Fibroblast of lung (primary cell): ENCODE results near the gene SNRNP48. TPM values are rescaled to one million over a fixed set of nuclear protein-coding genes. Genes with fewer than 3 reads are reported as not detected.

Experiments used
- DNase-seq, 2 donors: peaks; one replicate each; pipeline versions ENCODE4 v3.0.0 to v3.0.0-alpha.2; 2010; ENCODE audit warnings: low read depth in 2 of 2
- H2AFZ ChIP-seq: 2 replicates; pipeline ENCODE4 v1.5.1; 2012; ENCODE audit warnings: low read length, control low read depth, inconsistent platforms
- H3K27ac ChIP-seq: 2 replicates; pipeline ENCODE4 v1.5.1; 2011; ENCODE audit warnings: low read length, control low read depth; ENCODE audit not compliant: insufficient read depth
- H3K27me3 ChIP-seq: 2 replicates; pipeline ENCODE4 v1.5.1; 2011; ENCODE audit warnings: mild to moderate bottlenecking, low read length; ENCODE audit not compliant: control insufficient read depth, insufficient read depth
- H3K36me3 ChIP-seq: 2 replicates; pipeline ENCODE4 v1.5.1; 2011; ENCODE audit warnings: low read length; ENCODE audit not compliant: control insufficient read depth, insufficient read depth
- H3K4me1 ChIP-seq: 2 replicates; pipeline ENCODE4 v1.5.1; 2011; ENCODE audit warnings: low read length; ENCODE audit not compliant: control insufficient read depth, insufficient read depth; ENCODE audit errors: extremely low read depth
- H3K4me2 ChIP-seq: 2 replicates; pipeline ENCODE4 v1.5.1; 2011; ENCODE audit warnings: low read length, control low read depth; ENCODE audit not compliant: insufficient read depth; ENCODE audit errors: extremely low read depth
- H3K4me3 ChIP-seq, 4 experiments: fragments of 200-600 bp in 1 of 4; sonication (generic) in 1 of 4; replicated peaks in 1 of 4; 2 replicates each; pipeline ENCODE4 v1.5.1; 2011 to 2016; ENCODE audit warnings: low read length in 4 of 4, low read depth in 3 of 4, mild to moderate bottlenecking in 3 of 4, control low read depth in 2 of 4, inconsistent platforms in 1 of 4, mixed read lengths in 1 of 4; ENCODE audit not compliant: insufficient read depth in 1 of 4; ENCODE audit errors: control extremely low read depth in 1 of 4
- H3K79me2 ChIP-seq: 2 replicates; pipeline ENCODE4 v1.5.1; 2012; ENCODE audit warnings: mild to moderate bottlenecking, low read length, inconsistent platforms; ENCODE audit not compliant: control insufficient read depth, insufficient read depth
- H3K9ac ChIP-seq: 2 replicates; pipeline ENCODE4 v1.5.1; 2011; ENCODE audit warnings: mild to moderate bottlenecking, low read length, control low read depth; ENCODE audit not compliant: insufficient read depth
- H3K9me3 ChIP-seq: 2 replicates; pipeline ENCODE4 v1.5.1; 2012; ENCODE audit warnings: low read depth, low read length; ENCODE audit not compliant: control insufficient read depth, insufficient read depth
- H4K20me1 ChIP-seq: 2 replicates; pipeline ENCODE4 v1.5.1; 2011; ENCODE audit warnings: low read length; ENCODE audit not compliant: control insufficient read depth, insufficient read depth; ENCODE audit errors: extremely low read depth
- EZH2 ChIP-seq: IDR thresholded peaks from 2 replicates; pipeline ENCODE4 v1.5.1; 2012; ENCODE audit warnings: low read length, control low read depth, mild to moderate bottlenecking; ENCODE audit errors: missing control alignments
- polyA plus RNA-seq, 2 donors: library from polyadenylated mRNA; depleted of rRNA in 1 of 2; stranded (reverse) in 1 of 2; unstranded in 1 of 2; fragments of >200 nt; gene quantifications; 2 replicates each; pipeline ENCODE4 v1.2.1, GENCODE V29; 2011 to 2012; ENCODE audit warnings: missing spikeins in 1 of 2
- total RNA-seq: library from RNA; depleted of rRNA; stranded (reverse); fragments of >200 nt; gene quantifications from 2 replicates; pipeline ENCODE4 v1.2.1, GENCODE V29; 2014
- TF ChIP-seq, protein P1 (sequence below), 2 donors: IDR thresholded peaks in 1 of 2; conservative IDR thresholded peaks in 1 of 2; 1 replicate in 1 of 2; 2 replicates in 1 of 2; pipeline ENCODE4 v1.5.1; 2011 to 2012; ENCODE audit warnings: low read length in 2 of 2, control low read depth in 1 of 2, inconsistent platforms in 1 of 2, low read depth in 1 of 2, mild to moderate bottlenecking in 1 of 2

Gene SNRNP48
- total and polyA plus RNA-seq, 2 donors (not counting 1 experiment from before 2014, with no cell fraction given), result 8.3 to 9.1 TPM

DNA sequence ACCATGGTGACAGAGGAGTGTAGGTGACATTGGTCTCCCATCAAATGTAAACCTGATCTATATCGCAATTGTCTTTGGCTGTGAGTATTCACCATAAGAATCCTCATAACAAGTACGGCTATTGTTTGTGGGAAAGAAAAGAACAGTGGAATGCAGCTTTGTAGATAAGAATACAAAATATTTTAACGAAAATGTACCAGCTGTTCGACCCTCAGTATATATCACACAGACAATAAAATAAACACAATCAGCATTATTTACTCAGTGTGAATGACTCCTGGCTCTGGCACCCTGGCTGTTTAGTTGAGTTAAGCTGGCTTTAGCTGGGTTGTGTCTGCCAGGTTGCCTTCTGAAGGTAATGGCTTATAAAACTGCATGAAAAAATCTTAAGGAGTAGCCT, 43.4 kb downstream of the SNRNP48 start:
- Histone ChIP-seq H3K79me2 (no peaks in the 10 kb centered on the region), H3K4me3 (no peak overlapping the region), H3K4me2 (no peak overlapping the region), H4K20me1 (no peaks in the 10 kb centered on the region), H3K27ac (no peak overlapping the region), H2AFZ (no peak overlapping the region), H3K9me3 (no peaks in the 10 kb centered on the region), H3K27me3 (no peaks in the 10 kb centered on the region), H3K36me3 (no peaks in the 10 kb centered on the region), H3K9ac (no peak overlapping the region), H3K4me1 (no peaks in the 10 kb centered on the region)
- TF ChIP-seq, protein P1, sequence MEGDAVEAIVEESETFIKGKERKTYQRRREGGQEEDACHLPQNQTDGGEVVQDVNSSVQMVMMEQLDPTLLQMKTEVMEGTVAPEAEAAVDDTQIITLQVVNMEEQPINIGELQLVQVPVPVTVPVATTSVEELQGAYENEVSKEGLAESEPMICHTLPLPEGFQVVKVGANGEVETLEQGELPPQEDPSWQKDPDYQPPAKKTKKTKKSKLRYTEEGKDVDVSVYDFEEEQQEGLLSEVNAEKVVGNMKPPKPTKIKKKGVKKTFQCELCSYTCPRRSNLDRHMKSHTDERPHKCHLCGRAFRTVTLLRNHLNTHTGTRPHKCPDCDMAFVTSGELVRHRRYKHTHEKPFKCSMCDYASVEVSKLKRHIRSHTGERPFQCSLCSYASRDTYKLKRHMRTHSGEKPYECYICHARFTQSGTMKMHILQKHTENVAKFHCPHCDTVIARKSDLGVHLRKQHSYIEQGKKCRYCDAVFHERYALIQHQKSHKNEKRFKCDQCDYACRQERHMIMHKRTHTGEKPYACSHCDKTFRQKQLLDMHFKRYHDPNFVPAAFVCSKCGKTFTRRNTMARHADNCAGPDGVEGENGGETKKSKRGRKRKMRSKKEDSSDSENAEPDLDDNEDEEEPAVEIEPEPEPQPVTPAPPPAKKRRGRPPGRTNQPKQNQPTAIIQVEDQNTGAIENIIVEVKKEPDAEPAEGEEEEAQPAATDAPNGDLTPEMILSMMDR (conservative IDR thresholded peaks at IDR 0.05 in 1 of 2, IDR thresholded peaks at IDR 0.05 in 1 of 2; ENCODE audit: low read depth in 1 of 2, low read length in 2 of 2), result no peak
- no peak for TF ChIP-seq EZH2
- DNase-seq, result peak in 1 of 2 donors; percentile 62

DNA sequence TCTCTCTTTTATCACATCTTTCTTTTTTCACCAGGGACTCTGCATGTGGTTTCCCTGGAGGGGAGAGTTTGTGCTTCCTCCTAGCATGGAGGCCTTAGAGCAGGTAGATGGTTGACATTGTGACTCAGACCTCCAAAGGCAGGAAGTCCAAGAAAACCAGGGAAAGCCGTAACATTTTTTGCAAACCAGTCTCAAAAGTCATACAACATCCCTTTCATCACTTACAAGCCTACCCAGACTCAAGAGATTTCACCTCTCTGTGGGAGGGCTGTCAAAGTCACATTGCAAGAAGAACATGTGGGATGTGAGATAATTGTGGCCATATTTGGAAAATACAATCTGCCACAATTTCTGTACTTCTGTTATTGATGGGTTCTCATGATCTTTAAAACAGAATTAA, 46.2 kb downstream of the SNRNP48 start:
- Histone ChIP-seq H3K4me1 (no peaks in the 10 kb centered on the region), H3K27ac (no peak overlapping the region), H2AFZ (no peak overlapping the region), H4K20me1 (no peaks in the 10 kb centered on the region), H3K79me2 (no peaks in the 10 kb centered on the region), H3K36me3 (no peaks in the 10 kb centered on the region), H3K27me3 (no peaks in the 10 kb centered on the region), H3K9ac (no peak overlapping the region), H3K4me2 (no peak overlapping the region), H3K4me3 (no peak overlapping the region), H3K9me3 (no peaks in the 10 kb centered on the region)
- TF ChIP-seq, protein P1 (conservative IDR thresholded peaks at IDR 0.05 in 1 of 2, IDR thresholded peaks at IDR 0.05 in 1 of 2; ENCODE audit: low read depth in 1 of 2, low read length in 2 of 2), result no peak
- TF ChIP-seq EZH2, result no peak
- peak in 1 of 2 donors; percentile 15 for DNase-seq

DNA sequence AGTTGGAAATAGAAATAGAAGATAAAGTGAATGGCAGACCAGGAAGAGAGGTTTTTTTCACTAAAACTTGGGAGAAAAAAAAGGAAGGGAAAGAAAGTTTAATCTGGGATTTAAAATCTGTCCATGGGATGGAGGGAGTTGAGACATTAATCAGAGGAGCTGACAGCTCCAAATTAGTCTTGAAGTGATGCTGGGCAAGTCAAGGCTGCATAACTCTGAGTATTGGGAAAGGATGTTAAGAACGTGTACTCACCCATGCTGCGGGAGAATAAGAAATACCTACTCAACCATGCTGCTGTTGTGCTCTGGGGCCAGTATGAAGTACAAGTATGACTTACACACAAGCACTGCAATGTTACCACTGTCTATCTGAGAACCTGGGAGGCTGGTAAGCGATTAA, 47.5 kb downstream of the SNRNP48 start:
- TF ChIP-seq, protein P1 (conservative IDR thresholded peaks at IDR 0.05 in 1 of 2, IDR thresholded peaks at IDR 0.05 in 1 of 2; ENCODE audit: low read depth in 1 of 2, low read length in 2 of 2), result no peak
- no peak for TF ChIP-seq EZH2
- Histone ChIP-seq H3K4me1 (no peaks in the 10 kb centered on the region), H3K27ac (no peak overlapping the region), H3K4me3 (no peak overlapping the region), H3K79me2 (no peaks in the 10 kb centered on the region), H3K4me2 (no peak overlapping the region), H2AFZ (no peak overlapping the region), H3K36me3 (no peaks in the 10 kb centered on the region), H3K9me3 (no peaks in the 10 kb centered on the region), H4K20me1 (no peaks in the 10 kb centered on the region), H3K27me3 (no peaks in the 10 kb centered on the region), H3K9ac (no peak overlapping the region)
- no peak for DNase-seq
